Neural progenitor cell (in vitro differentiated cells): ENCODE data around the gene TRAK1. TPM values are rescaled to one million over a fixed set of nuclear protein-coding genes. Genes with fewer than 3 reads are reported as not detected.
A peak's percentile ranks its signal among the peaks of the same experiment; 100 is the strongest.

Experiments used
- DNase-seq: peaks from one replicate; pipeline ENCODE4 v3.0.0-alpha.2; 2016; ENCODE audit warnings: low spot score
- H2AFZ ChIP-seq: fragments of 200-600 bp; sonication (generic); replicated peaks from 2 replicates; pipeline ENCODE4 v1.6.1; 2016; ENCODE audit warnings: antibody characterized with exemption
- H3F3A ChIP-seq: fragments of 200-600 bp; sonication (generic); 2 replicates; pipeline ENCODE4 v1.6.1; 2016; ENCODE audit warnings: antibody characterized with exemption, low read depth
- H3K27ac ChIP-seq: fragments of 200-600 bp; sonication (generic); 2 replicates; pipeline ENCODE4 v1.5.1; 2016; ENCODE audit warnings: mild to moderate bottlenecking
- H3K27me3 ChIP-seq: fragments of 200-600 bp; sonication (generic); 2 replicates; pipeline ENCODE4 v1.6.1; 2016; ENCODE audit warnings: mild to moderate bottlenecking, moderate library complexity
- H3K36me3 ChIP-seq: fragments of 200-600 bp; sonication (generic); 2 replicates; pipeline ENCODE4 v1.5.1; 2016
- H3K4me1 ChIP-seq: fragments of 200-600 bp; sonication (generic); 2 replicates; pipeline ENCODE4 v1.6.1; 2016; ENCODE audit warnings: mixed run types
- H3K4me2 ChIP-seq: fragments of 200-600 bp; sonication (generic); 2 replicates; pipeline ENCODE4 v1.6.1; 2016
- H3K4me3 ChIP-seq: fragments of 200-600 bp; sonication (generic); 2 replicates; pipeline ENCODE4 v1.5.1; 2016
- H3K79me2 ChIP-seq: fragments of 200-600 bp; sonication (generic); 2 replicates; pipeline ENCODE4 v1.6.1; 2016; ENCODE audit warnings: low read depth
- H3K9ac ChIP-seq: fragments of 200-600 bp; sonication (generic); 2 replicates; pipeline ENCODE4 v1.6.1; 2016
- H3K9me3 ChIP-seq: fragments of 200-600 bp; sonication (generic); 2 replicates; pipeline ENCODE4 v1.5.1; 2016; ENCODE audit warnings: low read depth
- H4K20me1 ChIP-seq: fragments of 200-600 bp; sonication (generic); 2 replicates; pipeline ENCODE4 v1.6.1; 2016; ENCODE audit warnings: low read depth
- H3K27ac Mint-ChIP-seq: 3 replicates; pipeline ENCODE4 v1.8.0; 2021; ENCODE audit warnings: mixed read lengths
- H3K27me3 Mint-ChIP-seq: 2 replicates; pipeline ENCODE4 v1.8.0; 2022; ENCODE audit warnings: low read depth, mild to moderate bottlenecking, inconsistent platforms, moderate library complexity, mixed read lengths; ENCODE audit not compliant: insufficient read depth
- H3K36me3 Mint-ChIP-seq: 3 replicates; pipeline ENCODE4 v1.8.0; 2021; ENCODE audit warnings: mixed read lengths
- H3K4me1 Mint-ChIP-seq: 3 replicates; pipeline ENCODE4 v1.8.0; 2021; ENCODE audit warnings: mixed read lengths
- H3K4me3 Mint-ChIP-seq: 3 replicates; pipeline ENCODE4 v1.8.0; 2021; ENCODE audit warnings: mild to moderate bottlenecking, moderate library complexity, mixed read lengths
- H3K9me3 Mint-ChIP-seq: 3 replicates; pipeline ENCODE4 v1.8.0; 2020; ENCODE audit warnings: mixed read lengths
- CTCF ChIP-seq: fragments of 200-600 bp; sonication (generic); IDR thresholded peaks from 2 replicates; pipeline ENCODE4 v1.5.1; 2017; ENCODE audit warnings: antibody characterized with exemption, mild to moderate bottlenecking
- EZH2 ChIP-seq: fragments of 200-600 bp; sonication (generic); IDR thresholded peaks from 2 replicates; pipeline ENCODE4 v1.6.1; 2017; ENCODE audit warnings: antibody characterized with exemption, mild to moderate bottlenecking, moderate library complexity
- EZH2phosphoT487 ChIP-seq: fragments of 200-600 bp; sonication (generic); IDR thresholded peaks from 2 replicates; pipeline ENCODE4 v1.6.1; 2017; ENCODE audit warnings: antibody characterized with exemption
- total RNA-seq: library from RNA; depleted of rRNA; stranded (reverse); fragments of >200 nt; gene quantifications from 2 replicates; pipeline ENCODE4 v1.2.3, GENCODE V29; 2015; ENCODE audit warnings: low replicate concordance

The TRAK1 gene
- total RNA-seq, 1 donor from 2014 or later: 32.2 TPM

DNA sequence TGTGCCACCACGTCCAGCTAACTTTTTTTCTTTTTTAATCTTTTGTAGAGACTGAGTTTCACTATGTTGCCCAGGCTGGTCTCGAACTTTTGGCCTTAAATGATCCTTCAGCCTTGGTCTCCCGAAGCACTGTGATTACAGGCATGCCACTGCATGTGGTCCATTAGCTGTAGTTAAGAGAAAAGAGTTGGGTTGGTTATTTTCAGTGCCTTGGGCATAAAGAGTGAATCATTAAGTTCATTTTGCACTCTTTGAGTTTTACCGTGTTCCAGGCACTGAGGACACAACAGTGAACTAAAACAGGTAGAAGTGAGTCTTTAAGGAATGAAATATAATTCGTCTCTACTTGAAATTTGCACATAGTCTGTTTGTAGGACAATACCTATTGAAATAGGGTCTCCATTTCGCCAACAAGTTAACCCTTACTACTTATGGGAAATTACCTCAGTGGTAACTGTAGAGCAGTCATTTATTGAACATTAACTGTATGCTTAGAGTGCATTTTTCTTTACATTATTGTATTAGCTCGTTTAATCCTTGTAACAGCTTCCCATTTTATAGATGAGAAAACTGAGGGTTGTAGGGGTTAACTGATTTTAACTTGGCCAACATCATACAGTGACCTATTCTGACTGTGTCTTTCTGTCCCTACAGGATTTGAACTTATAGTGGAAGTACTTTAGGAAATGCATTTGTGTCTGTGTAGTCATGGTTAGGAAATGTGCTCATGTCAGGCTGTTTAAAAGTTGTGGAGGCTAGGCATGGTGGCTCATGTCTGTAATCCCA is 22.7 kb upstream of the TRAK1 start:
- H3K79me2 ChIP-seq: peaks cover 92% of the 10 kb centered on the region
- no peaks in the 10 kb centered on the region for H3K36me3 ChIP-seq
- no peak overlapping the region for H3K4me3 Mint-ChIP-seq
- no peaks in the 10 kb centered on the region for H3K27me3 ChIP-seq
- H3F3A ChIP-seq: peaks cover 7% of the 10 kb centered on the region
- H3K4me2 ChIP-seq: no peak overlapping the region
- peaks cover 4% of the 10 kb centered on the region for H3K27me3 Mint-ChIP-seq
- TF ChIP-seq CTCF (no peak), EZH2phosphoT487 (no peak), EZH2 (no peak)
- no peaks in the 10 kb centered on the region for H3K9me3 ChIP-seq
- peak overlapping the region; percentile 100 for H3K27ac Mint-ChIP-seq
- no peaks in the 10 kb centered on the region for H3K36me3 Mint-ChIP-seq
- H2AFZ ChIP-seq: no peak overlapping the region
- peaks cover 20% of the 10 kb centered on the region for H4K20me1 ChIP-seq
- no peaks in the 10 kb centered on the region for H3K9me3 Mint-ChIP-seq
- H3K27ac ChIP-seq: no peak overlapping the region
- H3K4me1 Mint-ChIP-seq: peaks cover 72% of the 10 kb centered on the region
- peaks cover 23% of the 10 kb centered on the region for H3K4me1 ChIP-seq
- no peak for DNase-seq
- H3K9ac ChIP-seq: no peak overlapping the region
- H3K4me3 ChIP-seq: no peak overlapping the region

- no peak overlapping the region for H3K27ac ChIP-seq
- H3K4me2 ChIP-seq: no peak overlapping the region
- H3F3A ChIP-seq: peaks cover 7% of the 10 kb centered on the region
- no peak overlapping the region for H3K4me3 ChIP-seq
- no peak overlapping the region for H2AFZ ChIP-seq
- no peak for TF ChIP-seq EZH2phosphoT487
- no peak for TF ChIP-seq CTCF
- no peak for TF ChIP-seq EZH2
- peaks cover 4% of the 10 kb centered on the region for H3K27me3 Mint-ChIP-seq
- no peaks in the 10 kb centered on the region for H3K9me3 ChIP-seq
- DNase-seq: no peak
- H3K27ac Mint-ChIP-seq: peak overlapping the region; percentile 91
- no peaks in the 10 kb centered on the region for H3K36me3 ChIP-seq
- no peaks in the 10 kb centered on the region for H3K36me3 Mint-ChIP-seq
- no peaks in the 10 kb centered on the region for H3K27me3 ChIP-seq
- H3K4me3 Mint-ChIP-seq: no peak overlapping the region
- H3K4me1 Mint-ChIP-seq: peaks cover 76% of the 10 kb centered on the region
- no peak overlapping the region for H3K9ac ChIP-seq
- H4K20me1 ChIP-seq: peaks cover 20% of the 10 kb centered on the region
- peaks cover 23% of the 10 kb centered on the region for H3K4me1 ChIP-seq
- H3K9me3 Mint-ChIP-seq: no peaks in the 10 kb centered on the region
- peaks cover 93% of the 10 kb centered on the region for H3K79me2 ChIP-seq
Observed at GRCh38 chr3:42070089-42070488, 21.1 kb upstream of the TRAK1 start.

GRCh38 chr3:42070524-42070923 is 20.6 kb upstream of the TRAK1 start:
- Mint-ChIP-seq H3K9me3 (peaks cover 3% of the 10 kb centered on the region), H3K27ac (peak overlapping the region; percentile 91), H3K27me3 (peaks cover 4% of the 10 kb centered on the region), H3K36me3 (no peaks in the 10 kb centered on the region), H3K4me1 (peaks cover 76% of the 10 kb centered on the region), H3K4me3 (no peak overlapping the region)
- Histone ChIP-seq H3K9me3 (no peaks in the 10 kb centered on the region), H3K36me3 (no peaks in the 10 kb centered on the region), H3K4me3 (no peak overlapping the region), H3K4me1 (peaks cover 23% of the 10 kb centered on the region), H3K27me3 (no peaks in the 10 kb centered on the region), H3K27ac (no peak overlapping the region), H4K20me1 (peaks cover 20% of the 10 kb centered on the region), H3K79me2 (peaks cover 92% of the 10 kb centered on the region), H2AFZ (no peak overlapping the region), H3F3A (peaks cover 7% of the 10 kb centered on the region), H3K9ac (no peak overlapping the region), H3K4me2 (no peak overlapping the region)
- no peak for TF ChIP-seq EZH2
- no peak for TF ChIP-seq CTCF
- TF ChIP-seq EZH2phosphoT487: no peak
- no peak for DNase-seq
